Measurements from ENCODE around the gene GPR156.

DNA sequence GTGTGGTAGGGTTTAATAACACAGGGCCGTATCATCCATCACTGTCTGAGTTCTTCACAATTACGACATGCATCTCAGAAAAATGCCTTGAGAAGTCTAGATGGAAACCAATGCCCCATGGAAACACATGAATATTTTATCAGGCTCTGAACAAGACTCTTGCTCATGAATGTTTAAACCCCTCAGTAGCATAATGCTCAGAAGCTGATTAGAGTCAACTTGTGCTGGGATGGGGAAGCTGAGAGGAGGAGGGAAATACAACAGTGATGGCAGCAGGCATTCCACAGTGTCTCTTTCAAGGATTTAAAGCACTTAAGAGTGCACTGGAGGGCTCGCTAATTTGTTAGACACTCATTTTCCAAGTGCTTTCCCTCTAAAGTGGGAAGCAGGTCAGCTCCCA lies 3.8 kb downstream of the GPR156 start:
- TF ChIP-seq EZH2phosphoT487 (IDR thresholded peaks at IDR 0.05; ENCODE audit: insufficient read depth, low read depth) (no peak), EZH2 (IDR thresholded peaks at IDR 0.05; ENCODE audit: insufficient read depth, poor library complexity, severe bottlenecking) (no peak)
